Stomach (tissue), 4 donors: ENCODE measurements around the gene CACFD1.

Experiments used
- EP300 ChIP-seq: sonication (generic); formaldehyde crosslinking; IDR thresholded peaks from one replicate; pipeline ENCODE4 v1.6.1; 2017; ENCODE audit warnings: antibody characterized with exemption
- POLR2A ChIP-seq, 4 donors: fragments of 450-650 bp; IDR thresholded peaks; one replicate each; pipeline ENCODE4 v1.6.1; 2016; ENCODE audit warnings: antibody characterized with exemption in 4 of 4, control low read depth in 2 of 4, mild to moderate bottlenecking in 1 of 4, moderate library complexity in 1 of 4
- TF ChIP-seq, protein P1 (sequence below), 7 experiments: fragments of 450-650 bp in 4 of 7; fragments of 200-600 bp in 3 of 7; sonication (generic) in 3 of 7; IDR thresholded peaks; one replicate each; pipeline ENCODE4 v1.5.1; 2016 to 2019; ENCODE audit warnings: antibody characterized with exemption in 7 of 7, control low read depth in 2 of 7, mild to moderate bottlenecking in 1 of 7

DNA sequence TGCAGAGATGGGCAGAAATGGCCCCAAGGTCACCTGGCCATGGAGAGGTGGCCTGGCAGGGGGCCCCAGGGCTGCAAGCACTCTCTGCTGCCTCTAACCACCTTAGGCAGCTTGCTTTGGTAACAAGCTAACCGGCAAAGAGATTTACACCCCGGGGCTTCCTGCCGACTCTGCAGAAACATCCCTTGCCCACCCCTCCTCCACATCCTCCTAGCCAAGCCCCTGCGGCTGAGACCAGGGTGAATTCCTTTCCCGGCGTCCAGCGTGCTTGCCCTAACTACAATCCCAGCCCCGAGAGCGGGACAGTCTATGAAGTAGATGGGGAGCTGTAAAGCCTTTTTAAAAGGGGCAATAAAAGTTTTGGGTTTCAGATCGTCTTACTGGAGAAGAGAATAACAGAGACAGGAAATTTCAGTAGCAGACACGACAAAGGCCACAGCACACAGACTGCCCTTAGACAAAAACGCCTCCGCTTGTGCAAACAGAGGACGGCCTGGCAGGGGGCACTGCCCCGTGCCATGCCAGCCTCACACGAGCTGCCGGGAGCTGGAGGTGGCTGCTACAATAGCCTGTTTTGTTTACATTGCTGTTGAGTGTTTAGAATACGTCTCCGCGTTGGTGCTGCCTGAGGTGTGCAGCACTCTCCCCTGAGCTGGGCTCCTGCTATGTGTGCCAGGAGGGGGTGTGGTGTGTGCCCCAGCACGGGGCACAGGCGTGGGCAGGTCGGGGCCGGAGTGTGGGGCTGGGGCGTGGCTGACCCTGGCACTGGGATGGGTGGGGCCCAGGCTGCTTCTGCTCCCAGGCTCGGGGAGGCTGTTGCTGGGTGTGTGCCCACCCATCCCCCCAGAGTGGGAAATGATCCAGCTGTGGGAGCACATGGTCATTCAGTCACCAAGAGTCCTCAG, 49.7 kb downstream of the CACFD1 start:
- TF ChIP-seq EP300, result no peak
- no peak for TF ChIP-seq POLR2A (IDR thresholded peaks at IDR 0.05)
- TF ChIP-seq, protein P1, sequence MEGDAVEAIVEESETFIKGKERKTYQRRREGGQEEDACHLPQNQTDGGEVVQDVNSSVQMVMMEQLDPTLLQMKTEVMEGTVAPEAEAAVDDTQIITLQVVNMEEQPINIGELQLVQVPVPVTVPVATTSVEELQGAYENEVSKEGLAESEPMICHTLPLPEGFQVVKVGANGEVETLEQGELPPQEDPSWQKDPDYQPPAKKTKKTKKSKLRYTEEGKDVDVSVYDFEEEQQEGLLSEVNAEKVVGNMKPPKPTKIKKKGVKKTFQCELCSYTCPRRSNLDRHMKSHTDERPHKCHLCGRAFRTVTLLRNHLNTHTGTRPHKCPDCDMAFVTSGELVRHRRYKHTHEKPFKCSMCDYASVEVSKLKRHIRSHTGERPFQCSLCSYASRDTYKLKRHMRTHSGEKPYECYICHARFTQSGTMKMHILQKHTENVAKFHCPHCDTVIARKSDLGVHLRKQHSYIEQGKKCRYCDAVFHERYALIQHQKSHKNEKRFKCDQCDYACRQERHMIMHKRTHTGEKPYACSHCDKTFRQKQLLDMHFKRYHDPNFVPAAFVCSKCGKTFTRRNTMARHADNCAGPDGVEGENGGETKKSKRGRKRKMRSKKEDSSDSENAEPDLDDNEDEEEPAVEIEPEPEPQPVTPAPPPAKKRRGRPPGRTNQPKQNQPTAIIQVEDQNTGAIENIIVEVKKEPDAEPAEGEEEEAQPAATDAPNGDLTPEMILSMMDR (IDR thresholded peaks at IDR 0.05), result no peak
